Stomach (tissue), 9 donors: ENCODE results near the gene MON1A. TPM values are rescaled to one million over a fixed set of nuclear protein-coding genes. Genes with fewer than 3 reads are reported as not detected.
"Not testable (repeated sequence)": the region's sequence is repeated elsewhere in the genome, so short reads cannot be mapped to it uniquely, and the experiment has no call there.

ENCODE experiments used
- DNase-seq, 2 donors: peaks; one replicate each; pipeline versions ENCODE4 v3.0.0 to v3.0.0-alpha.2; 2013 to 2019
- H3K27ac ChIP-seq, 5 donors: fragments of 200-600 bp in 4 of 5; sonication (generic) in 4 of 5; one replicate each; pipeline ENCODE4 v1.5.1; 2013 to 2019; ENCODE audit warnings: mild to moderate bottlenecking in 1 of 5, moderate library complexity in 1 of 5
- H3K27me3 ChIP-seq, 3 donors: fragments of 200-600 bp; sonication (generic); one replicate each; pipeline ENCODE4 v1.5.1; 2017 to 2019; ENCODE audit warnings: mixed run types in 1 of 3
- H3K36me3 ChIP-seq, 4 donors: fragments of 200-600 bp; sonication (generic); 1 replicate in 3 of 4; 2 replicates in 1 of 4; pipeline ENCODE4 v1.5.1; 2016 to 2019
- H3K4me1 ChIP-seq, 4 donors: fragments of 200-600 bp; sonication (generic); one replicate each; pipeline ENCODE4 v1.5.1; 2016 to 2019
- H3K4me3 ChIP-seq, 4 donors: fragments of 200-600 bp; sonication (generic) in 3 of 4; one replicate each; pipeline ENCODE4 v1.5.1; 2016 to 2019; ENCODE audit warnings: mild to moderate bottlenecking in 1 of 4
- H3K9me3 ChIP-seq, 4 donors: fragments of 200-600 bp; sonication (generic); one replicate each; pipeline ENCODE4 v1.5.1; 2016 to 2019
- CTCF ChIP-seq, 7 experiments: fragments of 450-650 bp in 4 of 7; fragments of 200-600 bp in 3 of 7; sonication (generic) in 3 of 7; IDR thresholded peaks; one replicate each; pipeline ENCODE4 v1.5.1; 2016 to 2019; ENCODE audit warnings: antibody characterized with exemption in 7 of 7, control low read depth in 2 of 7, mild to moderate bottlenecking in 1 of 7
- EP300 ChIP-seq: sonication (generic); formaldehyde crosslinking; IDR thresholded peaks from one replicate; pipeline ENCODE4 v1.6.1; 2017; ENCODE audit warnings: antibody characterized with exemption
- POLR2A ChIP-seq, 4 donors: fragments of 450-650 bp; IDR thresholded peaks; one replicate each; pipeline ENCODE4 v1.6.1; 2016; ENCODE audit warnings: antibody characterized with exemption in 4 of 4, control low read depth in 2 of 4, mild to moderate bottlenecking in 1 of 4, moderate library complexity in 1 of 4
- POLR2AphosphoS5 ChIP-seq, 3 donors: sonication (generic); formaldehyde crosslinking; IDR thresholded peaks; one replicate each; pipeline ENCODE4 v1.6.1; 2016; ENCODE audit warnings: antibody characterized with exemption in 3 of 3
- WGBS, 5 donors: extraction: QIAGEN DNeasy Blood & Tissue Kit in 3 of 5; methylation state at CpG; one replicate each; pipeline versions ENCODE4 v1.1.5 to v1.1.7; 2013 to 2018; 5-methylcytosine and 5-hydroxymethylcytosine counted together
- intact Hi-C: fragments of 100-400 bp; cut with DNase I; formaldehyde crosslinking; loops from one replicate; pipeline ENCODE4 v1.15.1; 2023; ENCODE audit warnings: low total_unique reads
- polyA plus RNA-seq, 3 donors: library from polyadenylated mRNA; stranded (reverse); fragments of 200-250 nt; gene quantifications; one replicate each; pipeline ENCODE4 v1.2.3, GENCODE V29; 2013
- total RNA-seq, 5 donors: library from RNA; depleted of rRNA; stranded (reverse); fragments of >200 nt; gene quantifications; one replicate each; pipeline versions ENCODE4 v1.1.0 to v1.2.3, GENCODE V29; 2014 to 2016
- donor health status: healthy with polysubstance abuse.
- donor health status: Bipolar disorder and iron deficiency.
- donor health status: healthy.

The MON1A gene
- total and polyA plus RNA-seq, 8 donors: 3.9 to 33.8 (median 9.3) TPM

GRCh38 chr3:49911124-49911420 is 18.5 kb downstream of the MON1A start:
- no peak overlapping the region for H3K4me3 ChIP-seq
- no peak for TF ChIP-seq EP300
- no peak for TF ChIP-seq POLR2A (IDR thresholded peaks at IDR 0.05)
- no peak for TF ChIP-seq POLR2AphosphoS5 (IDR thresholded peaks at IDR 0.05)
- no peak for TF ChIP-seq CTCF (IDR thresholded peaks at IDR 0.05)
- peaks cover 12 to 51% (median 48%) of the 10 kb centered on the region in 4 donors for H3K36me3 ChIP-seq
- intact Hi-C loops: no loop called here
- no peak overlapping the region for H3K27ac ChIP-seq
- WGBS, 5 donors: 90 to 100% (median 97%) methylated on average over 2 of the region's 2 CpGs
- peaks cover 2 to 27% (median 13%) of the 10 kb centered on the region in 4 donors for H3K4me1 ChIP-seq
- no peaks in the 10 kb centered on the region for H3K9me3 ChIP-seq
- H3K27me3 ChIP-seq: no peaks in the 10 kb centered on the region
- DNase-seq: no peak

- Histone ChIP-seq H3K9me3 (no peaks in the 10 kb centered on the region), H3K4me1 (peaks cover 7 to 32% (median 18%) of the 10 kb centered on the region in 4 donors), H3K27me3 (no peaks in the 10 kb centered on the region), H3K4me3 (no peak overlapping the region), H3K36me3 (peaks cover 12 to 51% (median 48%) of the 10 kb centered on the region in 4 donors), H3K27ac (no peak overlapping the region)
- TF ChIP-seq EP300 (no peak), POLR2A (IDR thresholded peaks at IDR 0.05) (no peak), POLR2AphosphoS5 (IDR thresholded peaks at IDR 0.05) (no peak), CTCF (IDR thresholded peaks at IDR 0.05) (no peak)
- intact Hi-C loops: no loop called here
- DNase-seq: no peak
- 81 to 88% (median 84%) methylated on average over 39 to 48 of the region's 48 CpGs for WGBS, 5 donors
Observed at GRCh38 chr3:49910409-49911123, 19.0 kb downstream of the MON1A start.

- H3K36me3 ChIP-seq: peaks cover 12 to 51% (median 48%) of the 10 kb centered on the region in 4 donors
- no peak overlapping the region for H3K27ac ChIP-seq
- no peaks in the 10 kb centered on the region for H3K27me3 ChIP-seq
- intact Hi-C loops: no loop called here
- peaks cover 22 to 39% (median 32%) of the 10 kb centered on the region in 4 donors for H3K4me1 ChIP-seq
- TF ChIP-seq POLR2A (IDR thresholded peaks at IDR 0.05) (no peak), POLR2AphosphoS5 (IDR thresholded peaks at IDR 0.05) (no peak), CTCF (IDR thresholded peaks at IDR 0.05) (no peak), EP300 (no peak)
- no peaks in the 10 kb centered on the region for H3K9me3 ChIP-seq
- DNase-seq: no peak
- no peak overlapping the region for H3K4me3 ChIP-seq
- WGBS, 5 donors: 87 to 91% (median 88%) methylated on average over 14 of the region's 14 CpGs
Observed at GRCh38 chr3:49908373-49909199, 21.0 kb downstream of the MON1A start.

GRCh38 chr3:49906073-49906743 is 23.4 kb downstream of the MON1A start:
- peaks cover 29 to 63% (median 50%) of the 10 kb centered on the region in 4 donors for H3K4me1 ChIP-seq
- TF ChIP-seq POLR2AphosphoS5 (IDR thresholded peaks at IDR 0.05) (peak in 2 of 3 donors; percentile 59 to 61), CTCF (IDR thresholded peaks at IDR 0.05) (peak in 5 of 7 experiments; percentile 28 to 72 (median 62)), POLR2A (IDR thresholded peaks at IDR 0.05) (no peak), EP300 (no peak)
- intact Hi-C loops: no loop called here
- H3K27ac ChIP-seq: peak overlapping the region; percentile 76 to 93 (median 87)
- peak; percentile 77 to 87 for DNase-seq
- H3K4me3 ChIP-seq: peak overlapping the region; percentile 12 to 35 (median 28)
- H3K36me3 ChIP-seq: peaks cover 11 to 31% (median 29%) of the 10 kb centered on the region in 4 donors
- no peaks in the 10 kb centered on the region for H3K27me3 ChIP-seq
- no peaks in the 10 kb centered on the region for H3K9me3 ChIP-seq
- WGBS, 5 donors: 8 to 17% (median 11%) methylated on average over 15 of the region's 15 CpGs

GRCh38 chr3:49904448-49904847 is 25.2 kb downstream of the MON1A start:
- H3K27ac ChIP-seq: peak overlapping the region; percentile 86 to 94 (median 90)
- 91 to 95% (median 93%) methylated on average over 12 to 13 of the region's 13 CpGs for WGBS, 5 donors
- intact Hi-C loops, H3K27me3 ChIP-seq, DNase-seq, H3K9me3 ChIP-seq: not testable (repeated sequence)
- peaks cover 0 to 13% (median 11%) of the 10 kb centered on the region in 4 donors for H3K36me3 ChIP-seq
- H3K4me1 ChIP-seq: peaks cover 37 to 81% (median 67%) of the 10 kb centered on the region in 4 donors
- peak overlapping the region in 2 of 4 donors; percentile 46 to 54 for H3K4me3 ChIP-seq
